ENCODE results near the gene OASL. TPM values are rescaled to one million over a fixed set of nuclear protein-coding genes. Genes with fewer than 3 reads are reported as not detected.
A peak's percentile ranks its signal among the peaks of the same experiment; 100 is the strongest.

Gene OASL
- total and polyA plus RNA-seq, 2 donors from 2014 or later: 1.0 TPM

DNA sequence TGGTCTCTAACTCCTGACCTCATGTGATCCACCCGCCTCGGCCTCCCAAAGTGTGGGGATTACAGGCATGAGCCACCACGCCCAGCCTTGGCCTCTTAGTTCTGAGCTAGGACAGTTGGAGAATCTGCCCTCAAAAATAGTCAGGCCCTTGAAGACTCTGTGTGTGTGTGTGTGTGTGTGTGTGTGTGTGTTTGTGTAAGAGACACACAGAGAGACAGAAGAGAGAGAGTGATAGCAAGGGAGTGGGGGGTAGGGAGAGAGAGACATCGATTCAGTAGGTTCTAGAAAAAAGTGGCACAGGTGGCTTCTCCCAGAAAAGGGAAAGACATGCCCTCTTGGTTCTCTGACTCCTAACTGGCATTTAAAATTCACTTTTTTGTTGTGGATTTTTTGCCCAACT, 55.3 kb downstream of the OASL start:
- TF ChIP-seq, protein P1, sequence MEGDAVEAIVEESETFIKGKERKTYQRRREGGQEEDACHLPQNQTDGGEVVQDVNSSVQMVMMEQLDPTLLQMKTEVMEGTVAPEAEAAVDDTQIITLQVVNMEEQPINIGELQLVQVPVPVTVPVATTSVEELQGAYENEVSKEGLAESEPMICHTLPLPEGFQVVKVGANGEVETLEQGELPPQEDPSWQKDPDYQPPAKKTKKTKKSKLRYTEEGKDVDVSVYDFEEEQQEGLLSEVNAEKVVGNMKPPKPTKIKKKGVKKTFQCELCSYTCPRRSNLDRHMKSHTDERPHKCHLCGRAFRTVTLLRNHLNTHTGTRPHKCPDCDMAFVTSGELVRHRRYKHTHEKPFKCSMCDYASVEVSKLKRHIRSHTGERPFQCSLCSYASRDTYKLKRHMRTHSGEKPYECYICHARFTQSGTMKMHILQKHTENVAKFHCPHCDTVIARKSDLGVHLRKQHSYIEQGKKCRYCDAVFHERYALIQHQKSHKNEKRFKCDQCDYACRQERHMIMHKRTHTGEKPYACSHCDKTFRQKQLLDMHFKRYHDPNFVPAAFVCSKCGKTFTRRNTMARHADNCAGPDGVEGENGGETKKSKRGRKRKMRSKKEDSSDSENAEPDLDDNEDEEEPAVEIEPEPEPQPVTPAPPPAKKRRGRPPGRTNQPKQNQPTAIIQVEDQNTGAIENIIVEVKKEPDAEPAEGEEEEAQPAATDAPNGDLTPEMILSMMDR (IDR thresholded peaks at IDR 0.05; ENCODE audit: borderline replicate concordance, extremely low read depth, insufficient read depth): no peak
- peak overlapping the region; percentile 33 to 49 for H3K27ac ChIP-seq (ENCODE audit: low read depth in 2 of 2, low read length in 2 of 2)
- no peak for FAIRE-seq

DNA sequence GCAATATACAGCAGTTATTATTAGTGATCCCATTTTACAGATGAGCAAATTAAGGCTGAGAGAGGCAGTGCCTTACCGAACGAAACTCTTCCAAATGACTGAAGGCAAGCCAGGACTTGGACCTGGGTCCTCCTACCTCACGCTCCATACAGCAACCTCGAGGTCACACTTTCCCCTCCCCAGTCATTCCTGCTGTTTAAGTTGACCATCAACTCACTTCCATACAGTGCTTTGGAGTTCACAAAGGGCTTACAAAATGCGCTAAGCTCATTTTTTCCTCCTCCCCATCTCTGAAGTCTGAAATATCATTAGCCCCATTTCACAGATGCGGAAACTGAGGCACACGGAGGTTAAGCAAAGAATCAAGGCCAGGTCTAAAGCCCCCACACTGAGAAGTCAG, 56.4 kb downstream of the OASL start:
- TF ChIP-seq, protein P1 (IDR thresholded peaks at IDR 0.05; ENCODE audit: borderline replicate concordance, extremely low read depth, insufficient read depth): no peak
- Histone ChIP-seq H3K4me1 (ENCODE audit: control insufficient read depth in 2 of 3, insufficient read depth in 2 of 3, low read depth in 1 of 3, low read length in 3 of 3) (peaks cover 0 to 22% (median 13%) of the 10 kb centered on the region in 3 donors), H3K9ac (ENCODE audit: low read length in 3 of 3) (peak overlapping the region in 1 of 3 donors; percentile 5), H3K36me3 (ENCODE audit: control insufficient read depth in 2 of 3, insufficient read depth in 3 of 3, low read length in 3 of 3) (no peaks in the 10 kb centered on the region), H3K27me3 (ENCODE audit: control insufficient read depth, insufficient read depth, low read length) (no peaks in the 10 kb centered on the region), H3K9me3 (ENCODE audit: control insufficient read depth in 2 of 3, insufficient read depth in 1 of 3, low read length in 3 of 3) (no peaks in the 10 kb centered on the region), H3K4me3 (ENCODE audit: low read length in 3 of 3) (peak overlapping the region in 1 of 3 donors; percentile 8), H3K27ac (ENCODE audit: low read depth in 2 of 2, low read length in 2 of 2) (no peak overlapping the region)
- FAIRE-seq: no peak
- intact Hi-C loops (cut with DNase I): no loop called here
- no peak for DNase-seq

More for the DNA sequence above, 55.3 kb downstream of the OASL start:
- H3K4me3 ChIP-seq (ENCODE audit: low read length in 3 of 3): no peak overlapping the region
- H3K27me3 ChIP-seq (ENCODE audit: control insufficient read depth, insufficient read depth, low read length): no peaks in the 10 kb centered on the region
- intact Hi-C loops (cut with DNase I): no loop called here
- DNase-seq: no peak
- no peak overlapping the region for H3K9ac ChIP-seq (ENCODE audit: low read length in 3 of 3)
- peaks cover 0 to 19% (median 13%) of the 10 kb centered on the region in 3 donors for H3K4me1 ChIP-seq (ENCODE audit: control insufficient read depth in 2 of 3, insufficient read depth in 2 of 3, low read depth in 1 of 3, low read length in 3 of 3)
- H3K36me3 ChIP-seq (ENCODE audit: control insufficient read depth in 2 of 3, insufficient read depth in 3 of 3, low read length in 3 of 3): no peaks in the 10 kb centered on the region
- H3K9me3 ChIP-seq (ENCODE audit: control insufficient read depth in 2 of 3, insufficient read depth in 1 of 3, low read length in 3 of 3): no peaks in the 10 kb centered on the region

DNA sequence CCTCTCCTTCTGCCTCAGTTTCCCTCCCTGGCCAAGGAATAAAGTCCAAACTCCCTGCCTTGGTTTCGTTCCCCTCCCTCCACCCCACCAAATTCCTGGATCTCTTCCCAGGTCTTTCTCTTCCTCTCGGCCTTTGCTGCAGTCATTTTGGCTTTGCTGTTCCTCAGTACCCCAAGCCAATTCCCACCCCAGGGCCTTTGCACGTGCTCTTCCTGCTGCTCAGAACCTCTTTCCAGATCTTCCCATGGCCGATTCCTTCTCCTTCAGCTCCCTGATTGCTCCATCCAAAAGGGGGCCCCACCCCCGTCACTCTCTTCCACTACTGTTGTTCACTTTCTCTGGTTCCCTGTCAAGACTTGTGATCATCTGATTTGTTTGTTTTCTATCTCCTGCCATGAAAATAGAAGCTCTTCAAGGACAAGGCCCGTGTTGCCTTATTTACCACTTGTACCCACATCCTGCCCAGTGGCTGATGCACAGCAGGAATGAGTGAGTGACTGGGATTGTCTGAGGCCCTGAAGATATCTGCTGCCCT, 57.6 kb downstream of the OASL start:
- TF ChIP-seq, protein P1 (IDR thresholded peaks at IDR 0.05; ENCODE audit: borderline replicate concordance, extremely low read depth, insufficient read depth): no peak
- Histone ChIP-seq H3K27me3 (ENCODE audit: control insufficient read depth, insufficient read depth, low read length) (no peaks in the 10 kb centered on the region), H3K36me3 (ENCODE audit: control insufficient read depth in 2 of 3, insufficient read depth in 3 of 3, low read length in 3 of 3) (peaks cover 0 to 1% (median 0%) of the 10 kb centered on the region in 3 donors), H3K9ac (ENCODE audit: low read length in 3 of 3) (no peak overlapping the region), H3K4me1 (ENCODE audit: control insufficient read depth in 2 of 3, insufficient read depth in 2 of 3, low read depth in 1 of 3, low read length in 3 of 3) (peaks cover 0 to 25% (median 13%) of the 10 kb centered on the region in 3 donors), H3K27ac (ENCODE audit: low read depth in 2 of 2, low read length in 2 of 2) (peak overlapping the region; percentile 77 to 90), H3K9me3 (ENCODE audit: control insufficient read depth in 2 of 3, insufficient read depth in 1 of 3, low read length in 3 of 3) (no peaks in the 10 kb centered on the region), H3K4me3 (ENCODE audit: low read length in 3 of 3) (peak overlapping the region in 2 of 3 donors; percentile 37 to 90)
- FAIRE-seq (no peak), DNase-seq (no peak)
- intact Hi-C loops (cut with DNase I): no loop called here

All from kidney (tissue), 14 donors.